PC-3 (cell line): ENCODE measurements around the gene NDUFAF5.

Experiments
- EZH2phosphoT487 ChIP-seq: fragments of 300-600 bp; sonication (generic); IDR thresholded peaks from 2 replicates; pipeline ENCODE4 v1.6.1; 2018; ENCODE audit warnings: mild to moderate bottlenecking, antibody characterized with exemption, low read length, borderline replicate concordance
- TF ChIP-seq, protein P1 (sequence below): fragments of 300-600 bp; sonication (generic); conservative IDR thresholded peaks from 2 replicates; pipeline ENCODE4 v1.5.1; 2017; ENCODE audit warnings: antibody characterized with exemption, low read depth, mild to moderate bottlenecking, low read length

- TF ChIP-seq, protein P1, sequence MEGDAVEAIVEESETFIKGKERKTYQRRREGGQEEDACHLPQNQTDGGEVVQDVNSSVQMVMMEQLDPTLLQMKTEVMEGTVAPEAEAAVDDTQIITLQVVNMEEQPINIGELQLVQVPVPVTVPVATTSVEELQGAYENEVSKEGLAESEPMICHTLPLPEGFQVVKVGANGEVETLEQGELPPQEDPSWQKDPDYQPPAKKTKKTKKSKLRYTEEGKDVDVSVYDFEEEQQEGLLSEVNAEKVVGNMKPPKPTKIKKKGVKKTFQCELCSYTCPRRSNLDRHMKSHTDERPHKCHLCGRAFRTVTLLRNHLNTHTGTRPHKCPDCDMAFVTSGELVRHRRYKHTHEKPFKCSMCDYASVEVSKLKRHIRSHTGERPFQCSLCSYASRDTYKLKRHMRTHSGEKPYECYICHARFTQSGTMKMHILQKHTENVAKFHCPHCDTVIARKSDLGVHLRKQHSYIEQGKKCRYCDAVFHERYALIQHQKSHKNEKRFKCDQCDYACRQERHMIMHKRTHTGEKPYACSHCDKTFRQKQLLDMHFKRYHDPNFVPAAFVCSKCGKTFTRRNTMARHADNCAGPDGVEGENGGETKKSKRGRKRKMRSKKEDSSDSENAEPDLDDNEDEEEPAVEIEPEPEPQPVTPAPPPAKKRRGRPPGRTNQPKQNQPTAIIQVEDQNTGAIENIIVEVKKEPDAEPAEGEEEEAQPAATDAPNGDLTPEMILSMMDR: no peak
- no peak for TF ChIP-seq EZH2phosphoT487
Measured at GRCh38 chr20:13868331-13868730, 83.5 kb downstream of the NDUFAF5 start.
